Suprapubic skin (tissue), 3 donors: ENCODE results near the gene CASK.

Source experiments
- CTCF ChIP-seq, 2 donors: fragments of 200-600 bp in 1 of 2; fragments of 450-650 bp in 1 of 2; sonication (generic) in 1 of 2; IDR thresholded peaks; one replicate each; pipeline ENCODE4 v1.5.1; 2016 to 2019; ENCODE audit warnings: antibody characterized with exemption in 2 of 2, mild to moderate bottlenecking in 1 of 2, moderate library complexity in 1 of 2
- POLR2A ChIP-seq, 2 donors: fragments of 450-650 bp; IDR thresholded peaks; one replicate each; pipeline ENCODE4 v1.6.1; 2017; ENCODE audit warnings: antibody characterized with exemption in 2 of 2, mild to moderate bottlenecking in 2 of 2, moderate library complexity in 2 of 2

GRCh38 chrX:41716222-41716621 is 207.1 kb downstream of the CASK start:
- TF ChIP-seq CTCF (IDR thresholded peaks at IDR 0.05) (no peak), POLR2A (IDR thresholded peaks at IDR 0.05) (no peak)
